GM12891 (cell line): Measurements from ENCODE around the gene WTIP. TPM values are rescaled to one million over a fixed set of nuclear protein-coding genes. Genes with fewer than 3 reads are reported as not detected.
"Not testable (repeated sequence)": the region's sequence is repeated elsewhere in the genome, so short reads cannot be mapped to it uniquely, and the experiment has no call there.

Experiments used
- DNase-seq: peaks from one replicate; pipeline ENCODE4 v3.0.0; 2011; ENCODE audit warnings: low spot score; ENCODE audit not compliant: insufficient read length
- FAIRE-seq: peaks from 2 replicates; lab custom pipeline; 2011; peaks lifted over from hg19 to GRCh38; lab: Jason Lieb, UNC
- PAX5 ChIP-seq: IDR thresholded peaks from 2 replicates; pipeline ENCODE4 v1.6.1; 2011; ENCODE audit warnings: low read length, moderate library complexity, mild to moderate bottlenecking; ENCODE audit not compliant: insufficient read depth, severe bottlenecking
- POLR2A ChIP-seq: IDR thresholded peaks from 2 replicates; pipeline ENCODE4 v1.6.1; 2011; ENCODE audit warnings: low read depth, low read length, control low read depth
- POLR2AphosphoS5 ChIP-seq: IDR thresholded peaks from 2 replicates; pipeline ENCODE4 v1.6.1; 2011; ENCODE audit warnings: low read depth, low read length, control low read depth
- POU2F2 ChIP-seq: IDR thresholded peaks from 2 replicates; pipeline ENCODE4 v1.6.1; 2011; ENCODE audit warnings: low read depth, mild to moderate bottlenecking, control low read depth, low read length, moderate library complexity
- SPI1 ChIP-seq: IDR thresholded peaks from 2 replicates; pipeline ENCODE4 v1.6.1; 2011; ENCODE audit warnings: low read depth, low read length, control low read depth
- TAF1 ChIP-seq: IDR thresholded peaks from 2 replicates; pipeline ENCODE4 v1.6.1; 2011; ENCODE audit warnings: low read depth, low read length, control low read depth
- polyA plus RNA-seq: library from polyadenylated mRNA; unstranded; fragments of >200 nt; gene quantifications from one replicate; pipeline ENCODE4 v1.2.1, GENCODE V29; 2012; ENCODE audit warnings: low read depth, missing spikeins, inconsistent platforms; ENCODE audit not compliant: missing spikeins

The WTIP gene
- polyA plus RNA-seq = 0.33 TPM

- DNase-seq (no peak), FAIRE-seq (no peak)
- TF ChIP-seq POU2F2 = no peak
- TF ChIP-seq POLR2A = no peak
- TF ChIP-seq SPI1 = no peak
- TF ChIP-seq PAX5 = no peak
- TF ChIP-seq POLR2AphosphoS5 = no peak
- no peak for TF ChIP-seq TAF1
These were observed at the start of gene WTIP for GRCh38 chr19:34480971-34481841. TSS of gene WTIP (plus strand) at chr19:34481758. CDS start at chr19:34481975, 217 bp downstream.

DNA sequence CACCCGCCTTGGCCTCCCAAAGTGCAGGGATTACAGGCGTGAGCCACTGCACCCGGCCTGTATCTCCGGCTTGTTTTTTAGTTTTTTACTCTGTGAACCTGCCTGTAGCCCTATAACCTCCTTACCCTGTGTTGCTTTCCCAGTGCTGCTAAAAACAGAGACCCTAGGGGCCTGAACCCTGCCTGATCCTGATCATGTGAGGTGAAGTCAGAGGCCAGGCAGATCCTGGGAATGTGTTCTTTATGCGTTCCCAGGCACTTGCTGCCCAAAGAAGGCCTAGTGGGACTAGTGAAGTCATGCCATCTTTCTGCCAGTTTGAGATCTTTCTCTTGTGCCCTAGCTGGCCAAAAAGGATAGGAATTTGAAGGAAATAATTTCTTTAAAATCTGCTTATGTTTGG is 48.8 kb upstream of the WTIP start:
- no peak for FAIRE-seq
- DNase-seq = no peak
- TF ChIP-seq POU2F2 (no peak), PAX5 (no peak), POLR2AphosphoS5 (no peak), SPI1 (no peak), POLR2A (no peak), TAF1 (no peak)

DNA sequence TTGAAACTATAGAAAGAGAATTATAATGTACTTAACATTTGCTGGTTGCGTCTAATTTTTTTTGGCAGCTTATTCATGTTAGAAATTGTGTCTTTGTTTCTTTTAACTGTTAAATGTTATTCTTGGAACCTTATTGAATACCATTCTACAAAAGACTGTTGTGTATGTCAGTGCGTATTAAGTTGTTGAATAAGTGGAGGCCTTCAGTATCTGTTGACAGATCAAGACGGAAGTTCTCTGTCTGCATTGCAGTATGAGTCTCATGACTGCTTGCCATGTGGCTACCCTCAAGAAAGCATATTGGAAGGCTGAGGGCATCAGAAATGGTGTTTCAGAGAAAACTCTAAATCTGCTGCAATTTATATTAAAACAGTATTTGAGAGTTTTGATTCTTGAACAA is 44.8 kb upstream of the WTIP start:
- DNase-seq (no peak), FAIRE-seq (no peak)
- TF ChIP-seq POU2F2 (no peak), PAX5 (no peak), SPI1 (no peak), TAF1 (no peak)

DNA sequence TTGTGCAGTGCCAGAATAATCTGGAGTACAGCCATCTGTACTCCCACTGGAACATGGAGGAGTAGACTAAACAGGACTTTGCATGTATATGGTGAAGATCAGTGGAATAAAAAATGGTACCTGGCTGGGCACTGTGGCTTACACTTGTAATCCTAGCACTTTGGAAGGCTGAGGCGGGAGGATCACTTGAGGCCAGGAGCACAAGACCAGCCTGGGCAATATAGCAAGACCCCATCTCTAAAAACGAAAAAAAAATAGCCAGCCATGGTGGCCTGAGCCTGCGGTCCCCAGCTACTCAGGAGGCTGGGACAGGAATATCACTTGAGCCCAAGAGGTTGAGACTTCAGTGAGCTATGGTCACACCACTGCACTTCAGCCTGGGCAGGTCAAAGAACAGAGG is 33.4 kb upstream of the WTIP start:
- FAIRE-seq = no peak
- no peak for DNase-seq
- TF ChIP-seq POU2F2 (no peak), PAX5 (no peak), TAF1 (no peak), POLR2AphosphoS5 (no peak), POLR2A (no peak), SPI1 (no peak)

- FAIRE-seq (no peak), DNase-seq (no peak)
- no peak for TF ChIP-seq POU2F2
- no peak for TF ChIP-seq POLR2A
- TF ChIP-seq SPI1 = no peak
- TF ChIP-seq POLR2AphosphoS5 = no peak
- no peak for TF ChIP-seq TAF1
- no peak for TF ChIP-seq PAX5
These were observed 28.8 kb upstream of the WTIP start for GRCh38 chr19:34452723-34453122.

DNA sequence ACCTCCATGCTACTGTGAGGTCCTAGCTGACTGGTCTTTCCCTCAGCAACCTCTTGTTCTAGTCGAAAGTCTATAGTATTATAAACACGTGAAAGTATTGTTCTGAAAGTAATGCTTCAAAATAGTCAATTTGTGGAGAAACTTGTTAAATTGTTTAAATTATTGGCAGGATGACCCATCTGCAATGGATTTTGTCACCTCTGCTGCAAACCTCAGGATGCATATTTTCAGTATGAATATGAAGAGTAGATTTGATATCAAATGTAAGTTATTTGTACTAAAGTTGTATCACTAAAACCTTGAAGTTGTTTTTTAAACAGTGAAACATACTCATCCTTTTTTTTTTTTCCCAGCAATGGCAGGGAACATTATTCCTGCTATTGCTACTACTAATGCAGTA is 27.5 kb upstream of the WTIP start:
- TF ChIP-seq PAX5 = no peak
- TF ChIP-seq POLR2A = no peak
- no peak for FAIRE-seq
- no peak for DNase-seq

- no peak for DNase-seq
- TF ChIP-seq POLR2A (no peak), POLR2AphosphoS5 (no peak), PAX5 (no peak), SPI1 (no peak), POU2F2 (no peak), TAF1 (no peak)
- no peak for FAIRE-seq
These were observed 26.9 kb upstream of the WTIP start for GRCh38 chr19:34454685-34455084.

DNA sequence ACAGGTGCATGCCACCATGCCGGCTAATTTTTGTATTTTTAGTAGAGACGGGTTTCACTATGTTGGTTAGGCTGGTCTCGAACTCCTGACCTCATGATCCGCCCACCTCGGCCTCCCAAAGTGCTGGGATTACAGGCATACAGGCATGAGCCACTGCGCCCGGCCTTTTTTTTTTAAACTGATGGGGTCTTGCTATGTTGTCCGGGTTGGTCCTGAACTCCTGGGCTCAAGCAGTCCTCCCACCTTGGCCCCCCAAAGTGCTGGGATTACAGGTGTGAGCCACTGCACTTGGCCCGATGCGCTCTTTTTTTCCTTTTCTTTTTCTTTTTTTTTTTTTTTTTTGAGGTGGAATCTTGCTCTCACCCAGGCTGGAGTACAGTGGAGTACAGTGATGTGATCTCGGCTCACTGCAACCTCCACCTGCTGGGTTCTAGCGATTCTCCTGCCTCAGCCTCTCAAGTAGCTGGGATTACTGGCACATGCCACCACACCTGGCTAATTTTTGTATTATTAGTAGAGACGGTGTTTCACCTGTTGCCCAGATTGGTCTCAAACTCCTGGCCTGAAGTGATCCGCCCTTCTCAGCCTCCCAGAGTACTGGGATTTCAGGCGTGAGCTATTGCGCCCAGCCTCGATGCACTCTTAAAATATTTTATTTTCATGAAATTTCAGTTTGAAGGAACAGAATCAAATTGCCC is 25.6 kb upstream of the WTIP start:
- not testable (repeated sequence) for FAIRE-seq, DNase-seq

DNA sequence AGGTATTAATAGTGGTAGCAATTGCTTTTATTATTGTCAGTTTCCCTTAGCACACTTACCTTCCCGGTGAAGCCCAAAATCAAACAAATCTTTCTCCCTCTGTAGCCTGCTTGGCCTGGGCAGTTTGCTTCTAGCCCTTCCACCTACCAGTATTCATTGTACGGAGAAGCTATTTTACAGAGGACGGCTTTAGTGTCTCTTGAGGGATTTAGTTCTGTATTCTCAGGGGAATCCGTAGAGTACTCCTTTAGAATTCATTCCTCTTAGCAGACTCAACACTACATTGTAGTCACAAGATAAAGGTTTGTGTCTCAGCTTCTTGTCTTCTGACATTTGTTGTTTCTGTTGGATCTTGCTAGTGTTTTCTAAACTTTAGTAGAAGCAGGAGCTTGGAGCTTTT is 24.1 kb upstream of the WTIP start:
- DNase-seq (no peak), FAIRE-seq (no peak)
- TF ChIP-seq POLR2A = no peak
- no peak for TF ChIP-seq TAF1
- TF ChIP-seq PAX5 = no peak
- no peak for TF ChIP-seq SPI1
- no peak for TF ChIP-seq POU2F2
- no peak for TF ChIP-seq POLR2AphosphoS5

DNA sequence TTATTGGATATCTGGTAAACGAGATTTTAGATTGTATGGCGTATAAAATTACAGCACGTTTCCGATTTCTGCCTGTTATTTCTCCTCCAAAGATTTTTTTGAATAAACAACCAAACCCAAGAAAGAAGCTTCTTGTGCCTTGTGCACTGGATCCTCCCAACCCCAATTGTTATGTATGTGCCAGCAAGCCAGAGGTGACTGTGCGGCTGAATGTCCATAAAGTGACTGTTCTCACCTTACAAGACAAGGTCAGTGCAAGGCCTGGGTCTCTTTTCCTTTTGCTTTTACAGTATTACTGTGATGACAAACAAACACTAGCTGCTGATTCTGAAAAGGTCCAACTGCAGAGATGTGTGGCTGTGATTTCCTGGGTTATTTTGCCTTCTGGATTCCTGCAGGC is 22.9 kb upstream of the WTIP start:
- TF ChIP-seq SPI1 (no peak), POU2F2 (no peak), POLR2AphosphoS5 (no peak), PAX5 (no peak), POLR2A (no peak), TAF1 (no peak)
- FAIRE-seq (no peak), DNase-seq (no peak)
